MV-4-11 (cell line): ENCODE results near the gene GNG7.

ENCODE experiments used
- DNase-seq: peaks from one replicate; lab custom pipeline; 2025; lab: John Stamatoyannopoulos, UW

GNG7 gene

DNA sequence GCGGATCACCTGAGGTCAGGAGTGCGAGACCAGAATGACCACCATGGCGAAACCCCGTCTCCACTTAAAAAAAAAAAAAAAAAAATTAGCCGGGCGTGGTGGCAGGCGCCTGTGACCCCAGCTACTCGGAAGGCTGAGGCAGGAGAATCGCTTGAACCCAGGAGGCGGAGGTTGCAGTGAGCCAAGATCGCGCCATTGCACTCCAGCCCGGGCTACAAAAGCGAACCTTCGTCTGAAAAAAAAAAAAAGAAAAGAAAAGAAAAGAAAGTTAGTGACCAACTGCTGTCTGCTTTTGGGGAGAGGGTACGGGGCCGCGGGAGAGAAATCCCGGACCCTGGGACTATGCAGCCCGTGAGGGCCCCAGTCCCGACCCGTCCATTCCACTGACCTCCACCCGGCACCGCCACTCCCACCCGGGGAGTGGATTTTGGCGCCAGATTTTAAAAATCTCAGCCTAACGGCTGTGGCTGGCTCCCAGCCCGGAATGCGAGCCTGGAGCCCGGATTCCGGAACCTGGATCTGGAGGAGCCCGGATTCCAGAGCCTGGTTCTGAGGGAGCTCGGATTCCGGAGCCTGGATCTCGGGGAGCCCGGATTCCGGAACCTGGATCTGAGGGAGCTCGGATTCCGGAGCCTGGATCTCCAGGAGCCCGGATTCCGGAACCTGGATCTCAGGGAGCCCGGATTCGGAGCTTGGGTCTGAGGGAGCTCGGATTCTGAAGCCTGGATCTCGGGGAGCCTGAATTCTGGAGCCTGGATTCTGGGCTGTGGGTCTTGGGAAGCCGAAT lies 239.7 kb downstream of the GNG7 start:
- no peak for DNase-seq

DNA sequence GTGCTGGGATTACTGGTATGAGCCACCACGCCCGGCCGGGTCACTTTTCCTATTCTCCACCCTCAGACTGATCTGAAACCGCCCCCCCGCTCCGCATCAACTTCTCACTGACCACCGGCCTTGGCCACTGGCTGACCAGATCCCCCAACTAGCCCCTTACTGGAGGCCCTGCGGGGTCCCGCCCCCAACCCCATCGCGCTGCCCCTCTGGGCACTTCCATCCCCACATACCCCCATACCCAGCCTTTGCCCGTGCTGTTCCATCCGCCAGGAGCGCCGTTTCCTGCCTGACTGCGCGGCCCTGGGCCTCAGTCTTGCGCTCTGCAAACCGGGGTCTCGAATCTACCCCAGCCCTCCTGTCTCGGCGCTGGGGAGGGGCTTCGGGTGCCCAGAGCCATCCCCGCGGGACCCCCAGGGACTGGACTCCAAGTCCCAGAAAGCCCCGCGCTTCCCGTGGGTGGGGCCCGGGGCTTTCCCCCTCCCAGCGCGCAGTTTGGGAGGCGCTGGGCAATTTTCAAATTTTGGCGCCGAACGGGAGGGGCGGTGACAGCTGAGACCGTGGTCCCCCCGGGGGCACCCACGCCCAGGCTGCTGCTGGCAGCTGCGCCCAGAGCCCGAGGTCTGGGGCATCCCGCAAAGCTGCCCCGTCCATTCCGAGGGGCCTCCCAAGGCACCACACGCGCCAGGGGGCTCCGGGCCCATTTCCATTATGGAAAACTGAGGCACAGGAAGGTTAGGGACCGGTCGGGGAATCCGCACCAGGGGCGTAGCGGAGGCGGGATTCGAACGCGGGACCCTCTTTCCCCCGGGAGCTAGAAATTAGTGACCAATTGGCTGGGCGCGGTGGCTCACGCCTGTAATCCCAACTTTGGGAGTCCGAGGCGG lies 240.5 kb downstream of the GNG7 start:
- peak; percentile 33 for DNase-seq
